Amniotic epithelial cell (primary cell): ENCODE data around the gene CXCL12.

Experiments
- DNase-seq: peaks from one replicate; pipeline ENCODE4 v3.0.0-alpha.2; 2010; ENCODE audit warnings: low read depth

CXCL12 gene

GRCh38 chr10:44384601-44385025 lies 284 bp downstream of the CXCL12 start:
- DNase-seq = peak; percentile 15

DNA sequence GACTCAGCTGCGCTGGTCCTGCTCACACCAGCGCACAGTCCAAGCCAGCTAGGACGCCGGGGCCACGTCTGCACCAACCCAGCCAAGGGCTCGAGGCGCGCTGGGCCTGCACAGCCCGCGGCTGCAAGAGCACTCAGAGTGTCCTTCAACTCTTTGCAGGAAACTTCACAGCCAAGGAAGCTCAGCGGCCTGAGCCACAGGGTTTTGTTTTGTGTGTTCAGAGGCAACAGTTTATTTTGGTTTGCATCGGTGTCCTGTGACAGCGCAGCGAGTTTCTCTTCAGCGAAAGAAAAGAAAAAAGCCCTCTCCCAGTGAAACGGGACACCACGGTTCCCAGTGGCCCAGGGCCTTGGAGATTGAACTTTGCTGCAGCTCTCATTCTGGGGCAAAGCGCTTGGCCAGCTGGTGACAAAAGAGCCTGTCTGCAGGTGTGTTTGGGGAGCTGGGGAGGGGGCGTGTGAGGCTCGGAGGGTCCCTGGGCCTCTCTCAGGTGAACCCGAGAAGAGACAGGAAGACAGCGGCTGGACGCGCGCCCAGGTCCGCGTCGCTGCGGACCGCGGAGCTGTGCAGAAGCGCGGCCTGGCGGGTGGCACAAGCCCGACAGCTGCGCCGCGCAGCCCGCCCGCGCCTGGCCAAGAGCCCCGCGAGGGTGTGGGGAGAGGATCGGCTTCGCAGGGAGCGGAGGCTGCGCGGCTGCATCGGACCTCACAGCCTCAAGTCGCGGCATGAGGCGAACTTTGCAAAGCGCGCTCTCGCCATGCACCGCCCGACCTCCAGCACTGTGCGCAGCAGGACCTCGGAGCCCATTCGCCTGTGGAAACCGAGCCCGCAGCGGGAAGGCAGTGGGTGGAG lies 922 bp downstream of the CXCL12 start:
- DNase-seq = peak; percentile 30

GRCh38 chr10:44382981-44383748 lies 1.7 kb downstream of the CXCL12 start:
- no peak for DNase-seq

DNA sequence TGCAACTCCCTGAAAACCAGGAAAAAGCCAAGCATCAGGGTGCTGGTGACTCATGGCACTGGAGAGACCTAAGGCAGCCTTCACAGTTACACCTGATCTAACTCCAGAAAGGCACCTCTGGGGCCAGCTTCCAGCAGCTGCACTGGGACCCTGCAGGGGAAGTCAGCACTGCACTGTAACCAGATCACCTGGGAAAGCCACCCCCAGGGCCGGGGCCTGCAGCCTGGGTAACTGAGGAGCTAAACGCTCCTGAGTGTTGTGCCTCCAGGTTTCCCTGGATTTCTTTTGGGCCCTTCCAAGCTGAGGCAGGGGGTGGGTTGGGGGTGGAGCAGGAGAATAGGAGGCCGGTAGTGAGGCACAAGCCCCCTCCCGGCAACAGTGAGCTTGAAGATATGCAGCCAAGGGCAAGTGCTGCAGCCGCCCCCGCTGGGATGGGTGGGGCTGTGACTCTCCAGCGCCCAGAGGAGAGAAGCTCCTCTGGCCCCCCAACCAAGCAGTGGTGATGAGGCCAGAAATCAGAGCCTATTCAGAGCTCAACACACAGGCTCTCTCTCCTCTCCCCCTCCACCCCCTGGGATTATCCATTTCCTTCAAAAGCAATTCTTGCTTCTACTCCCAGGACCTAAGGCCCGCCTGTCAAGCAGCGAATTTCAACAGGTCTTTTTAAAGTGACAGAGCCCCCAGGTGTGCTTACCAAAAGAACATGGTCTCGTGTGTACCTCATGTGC lies 2.6 kb downstream of the CXCL12 start:
- no peak for DNase-seq

- no peak for DNase-seq
Observed at GRCh38 chr10:44380829-44381600, 3.9 kb downstream of the CXCL12 start.

DNA sequence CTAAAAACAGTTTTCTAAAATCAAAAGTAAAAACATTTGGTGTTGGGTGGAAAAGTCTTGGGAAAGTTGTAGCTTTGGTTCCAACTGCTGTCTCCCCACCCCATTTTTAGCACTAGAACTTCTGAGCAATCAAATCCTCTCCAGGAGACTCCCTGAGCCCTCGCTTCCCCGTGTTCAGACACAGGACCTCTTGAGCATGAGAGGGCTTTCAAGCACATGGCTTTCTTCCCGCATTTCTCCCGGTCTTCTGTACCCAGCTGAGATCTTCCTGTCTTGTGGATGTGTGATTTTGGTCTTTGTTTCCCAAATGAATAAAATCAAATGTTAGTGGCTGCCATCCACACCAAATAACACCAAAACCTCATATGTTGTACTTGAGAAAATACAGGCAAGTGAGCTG lies 5.0 kb downstream of the CXCL12 start:
- no peak for DNase-seq

DNA sequence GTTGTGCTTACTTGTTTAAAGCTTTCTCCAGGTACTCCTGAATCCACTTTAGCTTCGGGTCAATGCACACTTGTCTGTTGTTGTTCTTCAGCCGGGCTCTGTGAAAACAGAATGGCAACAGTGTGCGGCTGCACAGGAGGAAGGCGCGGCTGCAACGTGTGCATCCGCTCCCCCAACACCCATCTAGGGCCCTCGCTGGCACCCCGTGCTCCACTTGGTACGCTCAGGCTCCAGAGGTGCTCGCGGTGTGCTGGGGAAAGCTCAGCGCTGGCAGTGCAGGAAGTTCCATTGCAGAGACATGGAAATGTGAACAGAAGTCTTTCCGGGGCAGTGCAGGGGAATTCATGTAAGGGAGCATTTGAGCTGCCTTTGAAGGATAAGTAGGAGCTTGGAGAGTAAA lies 6.3 kb downstream of the CXCL12 start:
- DNase-seq = no peak

DNA sequence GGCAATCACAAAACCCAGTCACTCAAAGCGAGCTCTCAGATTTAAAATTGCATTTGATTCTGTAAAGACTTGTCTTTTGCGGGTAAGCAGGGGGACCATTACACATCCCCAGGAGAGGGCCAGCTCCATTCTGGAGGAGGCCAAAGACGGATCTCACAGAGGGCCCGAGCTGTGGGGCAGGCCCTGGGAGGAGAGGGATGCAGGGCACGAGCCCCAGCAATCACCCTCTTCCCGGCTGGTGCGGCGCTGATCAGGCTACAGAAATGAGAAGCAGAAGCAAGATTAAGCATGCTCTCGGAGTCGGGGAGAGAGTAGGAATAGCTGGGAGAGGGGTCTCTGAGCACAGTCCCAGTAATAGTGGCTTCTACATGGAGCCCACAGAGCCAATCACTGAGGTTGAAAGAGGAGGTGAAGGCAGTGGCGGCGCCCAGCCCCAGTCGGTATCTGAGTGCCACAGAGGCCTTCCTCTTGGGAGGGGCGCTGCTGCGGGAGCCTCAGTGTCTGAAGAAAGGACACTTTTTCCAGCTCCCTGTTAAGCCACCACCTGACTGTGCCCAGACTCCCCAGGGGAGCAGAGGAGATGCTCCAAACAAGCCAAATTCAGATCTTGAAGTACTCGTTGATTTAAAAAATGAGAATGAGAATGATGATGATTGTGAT lies 7.1 kb downstream of the CXCL12 start:
- no peak for DNase-seq

GRCh38 chr10:44376472-44377099 lies 8.3 kb downstream of the CXCL12 start:
- no peak for DNase-seq

DNA sequence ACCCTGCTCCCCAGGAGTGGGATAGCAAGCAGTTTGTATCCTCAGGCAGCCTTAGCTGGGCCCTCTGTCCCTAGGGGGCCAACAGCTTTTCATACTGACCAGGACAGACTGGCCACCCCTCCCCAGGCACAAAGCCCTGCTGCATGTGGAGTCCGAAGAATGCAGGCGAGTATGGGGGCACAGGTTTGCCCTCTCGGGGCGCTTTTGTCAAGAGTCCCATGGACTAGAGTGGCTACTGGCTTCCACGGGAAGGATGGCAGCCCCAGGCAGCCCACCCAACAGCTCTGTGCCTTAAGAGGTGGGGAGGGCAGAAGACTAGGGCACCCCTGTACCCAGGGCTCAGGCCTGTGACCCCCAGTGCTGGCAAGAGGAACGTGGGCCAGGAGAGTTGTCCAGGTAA lies 10.7 kb downstream of the CXCL12 start:
- no peak for DNase-seq

DNA sequence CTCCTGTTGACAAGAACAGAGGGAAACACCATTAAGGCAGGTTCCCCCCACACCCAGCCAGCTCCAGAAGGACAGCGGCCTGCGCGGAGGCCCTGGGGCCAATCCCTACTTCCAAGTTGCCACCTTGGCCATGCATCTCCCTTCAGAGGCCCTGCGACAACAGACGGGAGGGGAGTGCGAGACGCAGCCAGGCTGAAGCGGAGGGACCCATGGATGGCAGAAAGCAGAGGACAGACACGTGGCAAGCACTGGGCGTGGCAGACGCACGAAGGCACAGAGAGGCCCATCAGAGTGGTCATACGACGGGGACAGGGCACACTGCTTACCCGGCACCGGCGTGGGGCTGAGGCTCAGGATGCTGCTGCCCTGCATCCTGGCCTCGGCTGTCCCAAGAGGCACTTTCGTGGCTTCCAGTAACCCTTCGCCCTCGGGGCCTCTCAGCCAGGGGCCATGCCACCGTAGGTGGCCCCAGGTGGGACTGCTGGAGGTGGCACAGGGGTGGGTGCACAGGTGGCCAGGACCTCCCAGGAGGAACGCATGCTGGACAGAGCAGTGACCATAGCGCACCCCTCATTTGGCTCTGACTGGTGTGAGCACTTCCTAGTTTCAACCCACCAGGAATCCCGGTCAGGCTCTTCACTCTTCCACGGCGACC lies 11.4 kb downstream of the CXCL12 start:
- no peak for DNase-seq

GRCh38 chr10:44372181-44372580 lies 12.7 kb downstream of the CXCL12 start:
- no peak for DNase-seq

DNA sequence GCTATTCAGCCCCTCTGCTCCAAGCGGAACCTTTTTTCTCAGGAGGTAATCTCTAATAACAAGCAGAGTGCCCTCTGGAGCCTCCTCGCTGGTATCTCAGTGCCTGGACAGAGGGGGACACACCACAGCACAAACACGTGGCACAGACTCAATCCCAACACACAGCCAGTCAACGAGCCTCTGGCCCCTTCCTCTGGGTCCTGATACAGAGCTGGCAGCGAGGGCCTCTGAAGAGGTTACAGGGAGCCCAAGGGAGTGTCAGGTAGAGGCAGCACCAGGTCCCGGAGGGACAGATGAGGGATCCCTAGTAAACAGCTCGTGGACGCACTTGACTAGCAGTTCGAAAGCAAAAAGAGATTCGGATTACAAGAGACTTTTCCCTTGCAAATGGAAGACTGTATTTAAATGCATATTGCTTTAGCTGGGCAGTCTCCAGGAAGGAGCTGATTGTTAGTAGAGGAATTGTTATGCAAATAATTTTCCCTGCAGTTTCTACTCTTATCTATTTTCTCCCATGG lies 14.1 kb downstream of the CXCL12 start:
- DNase-seq = no peak

DNA sequence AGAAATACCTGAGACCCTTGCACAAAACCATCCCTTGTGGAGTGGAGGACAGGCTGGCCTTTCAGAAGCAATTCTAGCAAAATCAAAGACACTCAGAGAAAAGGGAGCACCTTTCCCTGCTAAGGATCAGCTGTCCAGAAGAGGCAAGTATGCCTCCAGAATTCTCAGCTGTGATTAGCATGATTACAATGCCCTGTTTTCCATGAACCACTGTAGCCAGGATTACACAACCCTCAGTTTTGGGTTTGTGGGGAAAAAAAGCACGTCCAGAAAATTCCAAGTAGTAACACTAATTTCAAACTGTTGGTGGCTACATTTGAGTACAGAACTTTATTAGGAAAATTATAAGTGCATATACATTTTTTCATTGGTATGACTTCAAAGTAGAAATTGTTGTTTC lies 15.0 kb downstream of the CXCL12 start:
- peak; percentile 42 for DNase-seq

DNA sequence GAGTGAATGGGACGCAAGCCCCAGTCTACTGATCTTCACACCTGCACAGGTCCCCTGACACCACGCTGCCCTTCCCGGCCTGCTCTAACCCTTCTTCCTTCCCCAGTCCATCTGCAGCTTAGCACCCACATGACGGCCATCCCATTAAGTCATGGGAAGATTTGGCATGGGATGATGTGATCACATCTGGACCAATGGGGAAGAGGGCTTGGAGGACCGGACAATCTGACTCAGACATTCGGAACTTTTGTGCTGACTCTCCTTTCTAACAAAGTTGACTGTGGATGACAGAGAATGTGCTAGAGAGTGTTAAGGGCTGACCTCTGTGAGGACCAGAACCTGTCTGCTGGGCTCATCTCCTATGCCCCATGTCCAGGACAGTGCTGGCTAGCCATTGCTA lies 15.6 kb downstream of the CXCL12 start:
- peak; percentile 40 for DNase-seq

DNA sequence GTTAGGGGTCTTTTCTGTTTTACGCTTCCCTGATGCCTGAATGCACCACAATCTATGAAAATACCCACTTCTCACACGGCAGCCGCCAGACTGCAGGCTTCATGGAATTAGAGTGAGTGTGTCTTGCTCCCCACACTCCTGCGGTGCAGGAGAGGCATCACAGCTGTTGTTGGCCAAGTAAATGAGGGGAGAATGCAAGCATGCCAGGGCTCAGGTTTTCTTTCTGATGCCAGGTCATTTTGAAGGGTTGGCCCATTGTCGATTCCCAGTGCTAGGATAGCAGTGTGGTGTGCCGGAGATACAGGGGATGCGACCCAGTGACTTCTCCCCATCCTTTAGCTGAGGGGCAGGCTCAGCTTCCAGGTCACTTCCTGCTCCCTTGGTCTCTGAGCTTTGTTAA lies 16.3 kb downstream of the CXCL12 start:
- peak; percentile 21 for DNase-seq

- DNase-seq = peak; percentile 38
Observed at GRCh38 chr10:44366941-44367630, 17.8 kb downstream of the CXCL12 start.

GRCh38 chr10:44364566-44364965 lies 20.3 kb downstream of the CXCL12 start:
- no peak for DNase-seq

- no peak for DNase-seq
Observed at GRCh38 chr10:44363716-44364115, 21.2 kb downstream of the CXCL12 start.
